Hematopoietic multipotent progenitor cell treated with erythropoietin and hydrocortisone succinate and interleukin-3 and kit ligand, for 4 days (in vitro differentiated cells): ENCODE measurements around the gene NR6A1.

Experiments
- DNase-seq: peaks from one replicate; pipeline ENCODE4 v3.0.0-alpha.2; 2015

NR6A1 gene

DNA sequence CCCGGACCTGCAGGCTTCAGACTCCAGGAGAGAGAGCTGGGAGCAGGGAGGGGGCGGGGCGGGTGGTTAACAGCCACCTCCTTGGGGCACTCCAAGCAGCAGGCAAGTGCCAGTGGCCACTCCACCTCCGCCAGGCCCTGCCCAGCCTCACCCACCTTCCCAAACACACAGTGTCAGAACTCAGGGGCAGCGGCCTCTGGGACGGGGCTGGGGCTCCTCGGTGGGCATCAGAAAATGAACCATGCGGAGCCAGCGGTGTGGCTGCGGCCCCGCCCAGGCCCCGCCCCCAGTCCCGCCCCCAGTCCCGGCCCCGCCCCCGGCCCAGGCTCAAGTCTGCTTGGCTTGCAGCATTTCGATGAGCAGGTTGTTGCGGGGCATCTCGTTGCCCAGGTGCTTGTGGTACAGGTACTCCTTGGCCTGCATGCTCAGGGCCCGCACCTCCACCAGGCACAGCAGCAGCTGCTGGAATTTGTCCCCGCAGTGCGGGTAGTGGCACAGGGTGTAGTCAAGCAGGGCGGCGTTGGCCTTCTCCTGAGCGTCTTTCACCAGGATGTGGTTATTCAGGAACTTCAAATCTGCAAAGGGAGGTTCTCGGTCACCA is 288.6 kb downstream of the NR6A1 start:
- no peak for DNase-seq

GRCh38 chr9:124481115-124481514 is 290.0 kb downstream of the NR6A1 start:
- peak; percentile 53 for DNase-seq

DNA sequence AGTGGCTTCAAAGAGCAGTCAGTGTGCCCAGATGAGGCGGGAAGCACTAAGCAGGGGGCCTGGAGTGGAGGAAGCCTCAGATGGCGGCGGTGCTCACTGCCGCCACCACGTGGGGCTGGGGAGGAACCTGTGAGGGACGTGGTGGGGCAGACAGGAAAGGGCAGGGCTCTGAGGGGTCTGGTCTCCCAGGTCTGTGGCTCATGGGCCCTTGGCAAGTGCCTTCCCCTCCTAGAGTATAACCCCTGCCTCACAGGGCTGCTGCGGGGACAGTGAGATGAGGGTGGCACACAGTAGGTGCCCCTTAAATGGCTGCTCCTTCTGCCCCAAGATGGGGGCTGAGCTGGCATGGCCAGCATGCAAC is 290.5 kb downstream of the NR6A1 start:
- DNase-seq: peak; percentile 81

DNA sequence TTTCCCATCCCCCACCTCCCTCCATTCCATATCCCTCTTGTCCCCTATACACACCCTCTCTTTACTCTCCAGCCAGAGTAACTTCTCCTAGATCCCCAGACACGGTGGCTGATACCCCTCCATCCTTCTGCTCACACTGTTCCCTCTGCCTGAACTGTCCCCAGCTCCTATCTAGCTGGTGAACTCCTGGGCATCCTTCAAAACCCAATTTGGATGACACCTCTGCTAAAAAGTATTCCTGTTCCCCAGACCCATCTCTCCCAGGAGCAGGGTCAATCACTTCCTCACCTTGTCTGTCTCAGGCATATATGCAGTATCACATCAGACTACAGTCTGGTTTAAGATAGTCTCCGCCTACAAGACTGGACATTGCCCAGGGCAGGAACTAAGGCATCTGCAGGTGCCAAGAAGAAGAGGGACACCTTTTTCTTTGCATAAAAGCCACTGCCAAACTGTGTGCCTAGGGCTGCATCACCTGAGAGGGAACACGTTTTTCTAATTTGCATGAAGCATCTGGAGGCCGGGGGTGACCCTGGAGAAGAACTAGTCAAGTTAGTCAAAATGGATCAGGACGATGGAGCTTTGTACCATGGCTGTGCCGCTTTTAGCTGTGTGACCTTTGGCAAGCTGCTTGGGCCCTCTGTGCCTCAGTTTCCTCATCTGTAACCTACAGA is 291.0 kb downstream of the NR6A1 start:
- DNase-seq: no peak

- no peak for DNase-seq
Measured at GRCh38 chr9:124479371-124479770, 291.7 kb downstream of the NR6A1 start.

GRCh38 chr9:124478354-124478753 is 292.8 kb downstream of the NR6A1 start:
- no peak for DNase-seq

GRCh38 chr9:124477648-124478285 is 293.3 kb downstream of the NR6A1 start:
- peak; percentile 36 for DNase-seq

GRCh38 chr9:124477211-124477647 is 293.9 kb downstream of the NR6A1 start:
- peak; percentile 51 for DNase-seq

DNA sequence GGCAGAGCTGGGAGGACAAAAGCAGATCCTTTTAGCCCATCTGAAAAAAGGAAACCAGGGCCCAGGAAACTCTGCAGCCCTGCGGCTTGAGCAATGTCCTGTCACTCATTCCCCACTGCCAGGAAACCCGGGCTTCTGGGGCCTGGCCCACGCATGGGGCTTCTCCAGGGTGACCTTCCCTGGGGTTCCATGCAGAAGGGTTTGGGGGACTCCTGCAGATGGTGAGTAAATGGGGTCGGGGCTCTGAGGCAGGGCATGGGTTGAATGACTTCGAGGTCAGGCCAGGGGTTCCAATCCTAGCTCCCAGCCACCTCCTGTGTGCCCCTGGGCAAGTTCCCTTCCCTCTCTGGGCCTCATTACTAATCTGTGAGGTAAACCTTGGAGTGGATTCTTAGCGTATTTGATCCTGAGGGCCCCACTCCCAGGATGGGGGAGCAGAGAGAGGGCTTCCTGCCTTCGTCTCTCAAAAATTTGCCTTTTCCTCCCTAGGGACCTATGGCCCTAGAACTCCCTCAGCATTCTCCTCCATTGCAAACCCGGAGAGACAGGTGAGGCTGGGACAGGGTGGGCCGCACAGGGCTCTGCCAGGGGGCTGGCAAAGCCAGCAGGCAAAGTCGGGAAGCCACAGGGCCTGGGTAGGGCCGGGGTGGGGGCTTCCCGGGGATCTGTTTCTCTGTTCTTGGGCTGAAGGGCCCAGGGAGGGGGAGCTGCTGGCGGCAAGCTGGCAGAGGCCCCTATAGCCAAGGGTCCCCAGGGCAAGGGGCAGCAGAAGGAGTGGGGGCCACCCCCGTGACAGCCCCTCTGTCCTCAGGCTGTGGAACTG is 295.0 kb downstream of the NR6A1 start:
- no peak for DNase-seq

DNA sequence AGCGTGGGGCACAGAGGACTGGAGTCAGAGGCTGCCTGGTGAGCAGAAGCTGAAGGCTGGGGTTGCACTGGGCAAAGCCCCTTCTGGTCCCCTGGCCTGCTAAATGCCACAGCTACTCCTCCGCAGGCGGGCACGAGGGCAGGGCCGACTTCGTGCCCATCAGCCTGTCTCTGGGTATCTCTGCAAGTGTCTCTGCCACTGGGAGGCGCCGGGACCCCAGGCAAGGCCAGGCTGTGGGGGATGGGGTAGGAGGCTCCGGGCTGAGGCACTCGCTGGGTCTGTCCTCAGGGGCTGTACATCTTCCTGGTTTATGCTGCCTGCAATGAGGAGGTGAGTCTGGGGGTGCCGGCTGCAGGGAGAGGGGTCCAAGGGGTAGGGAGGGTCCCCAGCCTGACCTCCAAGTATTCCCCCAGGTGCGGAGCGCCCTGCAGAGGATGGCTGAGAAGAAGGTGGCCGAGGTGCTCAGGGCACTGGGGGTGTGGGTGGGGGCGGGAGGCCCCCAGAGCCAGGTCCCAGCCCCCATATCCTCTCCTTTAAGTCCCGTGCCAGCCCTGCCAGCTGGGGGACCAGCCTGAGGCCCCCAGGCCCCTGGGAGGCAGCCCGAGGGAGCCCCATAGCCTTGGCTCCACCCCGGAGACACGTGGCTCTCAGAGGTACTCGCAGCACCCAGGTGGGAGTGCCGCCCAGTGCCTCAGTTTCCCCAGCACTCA is 295.8 kb downstream of the NR6A1 start:
- peak; percentile 54 for DNase-seq

DNA sequence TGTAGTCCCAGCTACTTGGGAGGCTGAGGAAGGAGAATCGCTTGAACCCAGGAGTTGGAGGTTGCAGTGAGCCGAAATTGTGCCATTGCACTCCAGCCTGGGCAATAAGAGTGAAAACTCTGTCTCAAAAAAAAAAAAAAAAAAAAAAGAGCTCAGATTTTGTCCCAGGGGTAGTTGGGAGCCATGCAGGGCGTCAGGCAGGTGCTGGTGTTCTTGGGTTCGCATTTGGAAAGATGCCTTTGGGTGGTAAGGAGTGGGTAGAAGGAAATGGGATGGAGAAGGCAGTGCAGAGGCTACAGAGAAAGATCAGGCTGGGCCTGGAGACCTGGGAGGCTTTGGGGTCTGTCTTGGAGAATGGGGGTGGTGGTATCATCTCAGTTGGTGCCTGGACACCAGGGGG is 297.0 kb downstream of the NR6A1 start:
- no peak for DNase-seq

DNA sequence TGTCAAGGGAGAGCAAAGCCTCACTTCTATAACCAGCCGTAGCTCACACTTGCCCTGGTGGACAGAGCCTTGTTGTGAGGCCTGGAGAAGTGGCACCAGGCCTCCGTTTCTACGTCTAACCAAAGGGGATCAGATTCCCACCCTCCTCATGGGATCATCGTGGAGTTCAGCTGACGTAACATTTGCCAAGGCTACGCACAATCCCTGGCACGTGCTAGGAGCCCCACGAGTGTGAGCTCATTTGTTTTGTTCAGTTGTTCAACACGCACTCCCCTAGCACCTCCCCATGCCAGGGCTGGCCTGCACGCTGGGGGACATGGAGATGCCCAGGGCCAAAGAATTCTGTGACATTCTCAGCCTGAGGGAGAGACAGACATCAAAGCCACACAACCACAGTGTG is 297.8 kb downstream of the NR6A1 start:
- DNase-seq: no peak

GRCh38 chr9:124472770-124473169 is 298.3 kb downstream of the NR6A1 start:
- DNase-seq: no peak

GRCh38 chr9:124471761-124472160 is 299.4 kb downstream of the NR6A1 start:
- no peak for DNase-seq

- DNase-seq: no peak
Measured at GRCh38 chr9:124470726-124471125, 300.4 kb downstream of the NR6A1 start.

- no peak for DNase-seq
Measured at GRCh38 chr9:124470306-124470705, 300.8 kb downstream of the NR6A1 start.

- DNase-seq: peak; percentile 49
Measured at GRCh38 chr9:124469011-124469832, 301.9 kb downstream of the NR6A1 start.

DNA sequence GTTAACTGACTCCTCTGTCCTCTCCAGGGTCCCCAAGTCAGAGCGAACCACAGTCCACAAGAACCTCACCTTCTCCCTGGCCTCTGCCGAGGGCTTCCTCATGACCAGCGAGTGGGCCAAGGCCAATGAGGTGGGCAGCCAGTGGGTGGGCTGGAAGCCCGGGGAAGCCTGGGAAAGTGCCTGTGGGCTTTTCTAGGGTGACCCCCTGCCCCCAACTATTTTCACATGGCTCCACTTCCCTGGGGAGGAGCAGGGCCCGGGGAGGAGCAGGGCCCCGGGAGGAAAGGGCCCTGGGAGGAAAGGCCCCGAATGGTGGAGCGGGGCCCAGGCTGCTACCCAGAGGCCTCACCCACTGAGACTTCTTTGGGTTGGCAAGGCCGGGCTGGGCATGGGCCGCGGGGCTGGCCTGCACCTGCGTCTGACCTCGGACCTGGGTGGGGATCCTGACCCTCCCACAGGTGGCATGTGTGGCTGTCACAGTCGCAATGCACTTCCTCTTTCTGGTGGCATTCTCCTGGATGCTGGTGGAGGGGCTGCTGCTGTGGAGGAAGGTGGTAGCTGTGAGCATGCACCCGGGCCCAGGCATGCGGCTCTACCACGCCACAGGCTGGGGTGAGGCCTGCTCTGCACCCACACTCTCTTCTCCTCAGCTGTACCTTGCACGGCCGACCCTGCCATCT is 302.9 kb downstream of the NR6A1 start:
- DNase-seq: no peak

DNA sequence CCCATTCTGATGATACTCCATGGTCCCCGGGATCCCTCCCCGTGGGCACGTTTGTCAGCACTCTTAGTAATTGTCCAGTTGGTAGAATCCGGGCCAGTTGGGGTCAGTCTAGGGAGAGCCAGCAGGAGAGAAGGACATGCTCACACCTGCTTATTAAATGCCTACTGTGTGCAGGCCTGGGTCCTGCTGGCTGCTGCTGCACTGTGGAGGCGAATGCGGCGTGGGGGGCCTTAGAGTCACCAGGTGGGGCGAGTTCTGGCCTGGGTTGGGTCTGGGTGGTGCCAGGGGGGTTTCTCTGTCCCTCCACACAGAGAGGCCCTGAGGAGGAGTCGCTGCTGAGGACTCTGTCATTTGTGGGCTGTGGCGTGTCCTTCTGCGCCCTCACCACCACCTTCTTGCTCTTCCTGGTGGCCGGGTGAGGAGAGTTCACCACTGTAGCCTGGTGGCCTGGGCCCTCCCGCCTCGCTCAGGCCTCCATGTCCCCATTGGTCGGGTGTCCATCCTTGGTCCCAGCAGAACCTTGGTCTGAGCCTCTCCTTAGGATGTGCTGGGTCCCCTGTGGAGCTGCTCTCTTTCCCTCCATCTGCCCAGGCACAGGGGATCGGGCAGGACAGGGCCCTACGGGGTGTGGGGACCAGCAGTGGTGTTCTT is 303.6 kb downstream of the NR6A1 start:
- DNase-seq: no peak
